Thoracic aorta endothelial cell (primary cell): Measurements from ENCODE around the gene PPP1R1B. TPM values are rescaled to one million over a fixed set of nuclear protein-coding genes. Genes with fewer than 3 reads are reported as not detected.

Experiments used
- total RNA-seq: library from RNA; depleted of rRNA; stranded (reverse); fragments of >200 nt; gene quantifications from 2 replicates; pipeline ENCODE4 v1.2.3, GENCODE V29; 2012

Gene PPP1R1B
- total RNA-seq, result not detected in 2 replicates

GRCh38 chr17:39626171-39627046 is at the start of gene PPP1R1B:
Gene PPP1R1B (plus strand): TSS chr17:39626952. CDS start chr17:39627393, 441 bp downstream.

DNA sequence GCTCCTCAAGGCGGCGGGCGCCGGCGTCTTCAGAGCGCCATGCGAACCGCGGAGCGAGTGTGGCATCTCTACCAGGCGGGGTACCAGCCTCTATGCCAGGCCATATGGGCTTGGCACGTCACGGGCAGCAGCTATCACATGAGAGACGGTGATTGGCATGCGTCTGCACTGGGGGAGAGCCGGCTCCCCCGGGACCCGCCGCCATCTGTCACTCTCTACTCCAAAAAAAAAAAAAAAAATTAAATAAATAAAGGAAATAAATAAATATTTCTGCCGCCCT is 19.0 kb upstream of the PPP1R1B start, which contains the start of gene NEUROD2:
Gene NEUROD2, minus strand, starts transcription at position 70 of the 280 bp plus-strand sequence. CDS start 1,321 bp downstream, outside the sequence.

DNA sequence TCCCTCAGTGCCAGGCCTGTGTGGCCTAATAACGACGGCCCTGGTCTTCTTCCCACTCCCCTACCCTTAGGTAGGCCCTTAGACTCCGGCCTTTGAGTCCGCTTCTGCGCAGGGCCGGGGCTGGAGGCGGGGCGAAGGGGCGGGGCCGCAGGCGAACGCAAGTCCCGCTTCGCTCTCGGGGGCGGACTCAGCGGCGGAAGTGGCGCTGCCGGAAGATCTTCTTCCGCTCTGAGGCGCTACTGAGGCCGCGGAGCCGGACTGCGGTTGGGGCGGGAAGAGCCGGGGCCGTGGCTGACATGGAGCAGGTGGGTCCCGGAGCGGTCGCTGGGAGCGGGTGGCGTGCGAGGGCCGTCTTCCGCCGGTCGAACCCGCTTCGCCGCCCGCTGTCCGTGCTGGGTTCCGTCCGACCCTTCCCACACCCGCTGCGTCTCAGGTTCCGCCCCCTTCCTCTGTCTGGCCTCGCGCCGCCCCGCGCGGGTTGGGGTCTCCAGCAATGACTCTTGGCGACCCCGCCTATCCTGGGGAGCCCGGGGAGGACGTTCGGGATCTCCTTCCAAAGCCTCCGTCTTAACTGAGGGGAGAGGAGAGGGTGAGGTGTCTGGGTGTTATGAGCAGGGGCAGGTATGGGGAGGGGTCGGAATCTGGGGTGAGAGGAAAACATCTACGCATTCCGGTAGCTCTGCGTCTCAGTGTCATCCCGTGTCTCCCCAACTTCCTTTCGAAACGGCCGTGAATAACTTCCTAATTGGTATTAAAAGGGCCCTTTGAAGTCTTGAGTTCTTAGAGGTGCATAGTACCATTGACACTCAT is 10.4 kb downstream of the PPP1R1B start, which contains the start of gene STARD3:
Gene STARD3, plus strand, starts transcription at position 218 of the 810 bp plus-strand sequence. CDS start 16,388 bp downstream, outside the sequence.

GRCh38 chr17:39664581-39665561 is 38.1 kb downstream of the PPP1R1B start, which contains the start of gene TCAP:
Gene TCAP (plus strand): TSS chr17:39665349. CDS start chr17:39665360, 11 bp downstream.

DNA sequence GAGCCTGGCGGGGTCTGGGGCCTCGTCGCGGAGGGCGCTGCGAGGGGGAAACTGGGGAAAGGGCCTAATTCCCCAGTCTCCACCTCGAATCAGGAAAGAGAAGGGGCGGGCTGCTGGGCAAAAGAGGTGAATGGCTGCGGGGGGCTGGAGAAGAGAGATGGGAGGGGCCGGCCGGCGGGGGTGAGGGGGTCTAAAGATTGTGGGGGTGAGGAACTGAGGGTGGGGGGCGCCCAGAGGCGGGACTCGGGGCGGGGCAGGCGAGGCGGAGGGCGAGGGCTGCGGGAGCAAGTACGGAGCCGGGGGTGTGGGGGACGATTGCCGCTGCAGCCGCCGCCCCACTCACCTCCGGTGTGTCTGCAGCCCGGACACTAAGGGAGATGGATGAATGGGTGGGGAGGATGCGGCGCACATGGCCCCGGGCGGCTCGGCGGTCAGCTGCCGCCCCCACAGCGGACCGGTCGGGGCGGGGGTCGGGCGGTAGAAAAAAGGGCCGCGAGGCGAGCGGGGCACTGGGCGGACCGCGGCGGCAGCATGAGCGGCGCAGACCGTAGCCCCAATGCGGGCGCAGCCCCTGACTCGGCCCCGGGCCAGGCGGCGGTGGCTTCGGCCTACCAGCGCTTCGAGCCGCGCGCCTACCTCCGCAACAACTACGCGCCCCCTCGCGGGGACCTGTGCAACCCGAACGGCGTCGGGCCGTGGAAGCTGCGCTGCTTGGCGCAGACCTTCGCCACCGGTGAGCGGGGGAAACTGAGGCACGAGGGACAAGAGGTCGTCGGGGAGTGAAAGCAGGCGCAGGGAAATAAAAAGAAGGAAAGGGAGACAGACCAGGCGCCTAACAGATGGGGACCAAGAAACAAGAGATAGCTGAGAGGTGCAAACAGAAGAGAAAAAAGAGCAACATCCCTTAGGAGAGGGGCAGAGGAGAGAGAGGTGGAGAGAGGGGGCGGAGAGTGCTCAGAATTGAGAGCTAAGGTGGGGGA is 41.5 kb downstream of the PPP1R1B start, which contains the start of gene PNMT:
Gene PNMT, plus strand, starts transcription at position 509 of the 980 bp plus-strand sequence. Its CDS starts 23 bp downstream, at position 532.

Other genes starting within 250 kb of the PPP1R1B start
- 12.2 and 13.5 TPM in 2 replicates for gene FBXL20, start 225.3 kb upstream of the PPP1R1B start, total RNA-seq
- 38.2 and 45.9 TPM in 2 replicates for gene MED1, start 175.7 kb upstream of the PPP1R1B start, total RNA-seq
- 49.2 and 53.6 TPM in 2 replicates for gene CDK12, start 165.5 kb upstream of the PPP1R1B start, total RNA-seq
- gene NEUROD2, start 19.0 kb upstream of the PPP1R1B start, total RNA-seq, result not detected in 2 replicates
- gene STARD3, start 10.2 kb downstream of the PPP1R1B start, total RNA-seq, result 21.8 and 22.6 TPM in 2 replicates
- gene TCAP, start 38.4 kb downstream of the PPP1R1B start, total RNA-seq, result 0.13 and 0.36 TPM in 2 replicates
- gene PNMT, start 41.5 kb downstream of the PPP1R1B start, total RNA-seq, result not detected in 2 replicates
- 1.4 and 2.7 TPM in 2 replicates for gene PGAP3, start 61.1 kb downstream of the PPP1R1B start, total RNA-seq
- gene ERBB2, start 73.1 kb downstream of the PPP1R1B start, total RNA-seq, result 17.3 and 28.9 TPM in 2 replicates
- gene MIEN1, start 103.6 kb downstream of the PPP1R1B start, total RNA-seq, result 25.5 and 26.9 TPM in 2 replicates
- 0.07 TPM in 1 of 2 replicates, not detected in the other for gene GRB7, start 111.0 kb downstream of the PPP1R1B start, total RNA-seq
- not detected in 2 replicates for gene IKZF3, start 237.4 kb downstream of the PPP1R1B start, total RNA-seq
- not detected in 2 replicates for gene ZPBP2, start 241.2 kb downstream of the PPP1R1B start, total RNA-seq